Calu3 (cell line): ENCODE measurements around the gene LSM2. TPM values are rescaled to one million over a fixed set of nuclear protein-coding genes. Genes with fewer than 3 reads are reported as not detected.
"Not testable (repeated sequence)": the region's sequence is repeated elsewhere in the genome, so short reads cannot be mapped to it uniquely, and the experiment has no call there.

Experiments used
- Bru-seq: library from RNA; stranded (reverse); fragments of 400-500 nt; gene quantifications from one replicate; lab custom pipeline; 2021; lab: Mats Ljungman, UMichigan
- BruChase-seq, 2 experiments: library from RNA; stranded (reverse); fragments of 400-500 nt; gene quantifications; one replicate each; lab custom pipeline; 2021; lab: Mats Ljungman, UMichigan
- BruUV-seq: library from RNA; stranded (reverse); fragments of 400-500 nt; replicated peaks from 2 replicates; lab custom pipeline; 2021; lab: Mats Ljungman, UMichigan
- CTCF ChIA-PET: fragments of 300-600 bp; sonication (Branson Sonifier 250); formaldehyde crosslinking; loops from one replicate; lab custom pipeline; 2022; ENCODE audit warnings: antibody characterized with exemption; lab: Charles Lee
- DNase-seq: peaks from one replicate; pipeline ENCODE4 v3.0.0; 2022
- H3K27ac Mint-ChIP-seq: one replicate; pipeline ENCODE4 v1.8.0; 2022; ENCODE audit warnings: mixed read lengths; ENCODE audit not compliant: unreplicated experiment
- H3K27me3 Mint-ChIP-seq: one replicate; pipeline ENCODE4 v1.8.0; 2022; ENCODE audit warnings: mixed read lengths; ENCODE audit not compliant: unreplicated experiment
- H3K36me3 Mint-ChIP-seq: one replicate; pipeline ENCODE4 v1.8.0; 2022; ENCODE audit warnings: mild to moderate bottlenecking, moderate library complexity, mixed read lengths; ENCODE audit not compliant: insufficient read depth, unreplicated experiment
- H3K4me1 Mint-ChIP-seq: one replicate; pipeline ENCODE4 v1.8.0; 2022; ENCODE audit warnings: mild to moderate bottlenecking, low read depth, mixed read lengths; ENCODE audit not compliant: unreplicated experiment
- H3K4me3 Mint-ChIP-seq: one replicate; pipeline ENCODE4 v1.8.0; 2022; ENCODE audit warnings: mild to moderate bottlenecking, low read depth, moderate library complexity, mixed read lengths; ENCODE audit not compliant: unreplicated experiment
- H3K9me3 Mint-ChIP-seq: one replicate; pipeline ENCODE4 v1.8.0; 2022; ENCODE audit warnings: low read depth, mixed read lengths; ENCODE audit not compliant: unreplicated experiment
- CTCF ChIP-seq: fragments of 200-600 bp; IDR thresholded peaks from one replicate; pipeline ENCODE4 v1.8.0; 2022; ENCODE audit warnings: antibody characterized with exemption; ENCODE audit not compliant: unreplicated experiment
- intact Hi-C: fragments of 100-400 bp; cut with micrococcal nuclease; formaldehyde crosslinking; loops from one replicate; pipeline ENCODE4 v1.10.0; 2022; ENCODE audit not compliant: unreplicated experiment
- long read RNA-seq: library from polyadenylated mRNA; stranded (forward); transcript quantifications from one replicate; pipeline ENCODE4 v2.0.0, GENCODE V29; 2022
- total RNA-seq: library from RNA; stranded (reverse); gene quantifications from 2 replicates; pipeline ENCODE4 v1.2.3, GENCODE V29; 2022

Gene LSM2
- 126 and 144 TPM in 2 replicates for total RNA-seq
- percentile 75 among the genes with signal in this experiment for Bru-seq, nascent RNA
- BruChase-seq, experiment 1, labeled RNA remaining after a 6-hour chase: percentile 87 among the genes with signal in this experiment
- BruChase-seq, experiment 2, labeled RNA remaining after a 2-hour chase: percentile 81 among the genes with signal in this experiment
- long read RNA-seq, transcript LSM2-208 (5 exons, 876 nt): major isoform, 209 of 224 reads
- long read RNA-seq, partial matches to known transcripts: 0 of 224 reads
- long read RNA-seq, other reads (novel, unspliced or antisense): 10 of 224 reads

- Mint-ChIP-seq H3K36me3 (peaks cover 54% of the 10 kb centered on the region), H3K4me3 (peak within 1 kb of the TSS; percentile 99), H3K27ac (peak within 1 kb of the TSS; percentile 96), H3K4me1 (peaks cover 19% of the 10 kb centered on the region), H3K27me3 (no peaks in the 10 kb centered on the region), H3K9me3 (no peaks in the 10 kb centered on the region)
- CTCF ChIA-PET: interaction anchor here (0.7 to 2.3 kb wide), 22 partner anchors 8 to 139 kb away, joined by 3 to 25 read pairs (median 6); partner anchors contain the start of genes CFB, DDAH2, HSPA1A and HSPA1B
- TSS peak; percentile 70 for BruUV-seq
- peak; percentile 100 for DNase-seq
- TF ChIP-seq CTCF: peak; percentile 89
- intact Hi-C loops: no loop called here
These were observed at the start of gene LSM2 for GRCh38 chr6:31806470-31807272. LSM2 (minus strand) TSS chr6:31806966; CDS start chr6:31806757, 209 bp downstream.

- intact Hi-C loops, CTCF ChIA-PET, H3K27me3 Mint-ChIP-seq, H3K9me3 Mint-ChIP-seq, H3K4me3 Mint-ChIP-seq, DNase-seq, BruUV-seq: not testable (repeated sequence)
- Mint-ChIP-seq H3K4me1 (peaks cover 12% of the 10 kb centered on the region), H3K36me3 (peaks cover 14% of the 10 kb centered on the region), H3K27ac (peak overlapping the region; percentile 39)
These were observed 45.4 kb upstream of the LSM2 start for GRCh38 chr6:31851980-31852718.

DNA sequence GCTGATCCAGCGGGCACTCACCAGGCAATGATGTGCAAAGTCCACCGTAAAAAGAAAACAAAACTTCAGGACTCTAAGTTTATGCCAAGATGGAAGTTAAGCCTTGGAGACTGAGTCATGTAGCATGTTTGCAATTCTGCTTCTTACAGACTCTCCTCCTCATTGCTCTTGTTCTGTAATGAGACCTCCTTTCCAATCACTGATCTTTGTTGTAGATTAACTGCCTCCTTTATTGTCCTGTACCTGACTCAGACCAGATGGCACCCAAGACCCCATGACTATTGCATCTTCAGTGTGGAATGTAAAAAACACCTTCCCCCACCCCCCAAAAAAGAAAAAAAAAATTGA, 44.7 kb upstream of the LSM2 start:
- Mint-ChIP-seq H3K27ac (peak overlapping the region; percentile 1), H3K4me1 (peaks cover 12% of the 10 kb centered on the region), H3K27me3 (no peaks in the 10 kb centered on the region), H3K36me3 (peaks cover 14% of the 10 kb centered on the region), H3K4me3 (no peak overlapping the region), H3K9me3 (no peaks in the 10 kb centered on the region)
- no TSS peak for BruUV-seq
- DNase-seq: no peak
- intact Hi-C loops: no loop called here
- CTCF ChIA-PET: no interaction called here
- TF ChIP-seq CTCF: no peak

DNA sequence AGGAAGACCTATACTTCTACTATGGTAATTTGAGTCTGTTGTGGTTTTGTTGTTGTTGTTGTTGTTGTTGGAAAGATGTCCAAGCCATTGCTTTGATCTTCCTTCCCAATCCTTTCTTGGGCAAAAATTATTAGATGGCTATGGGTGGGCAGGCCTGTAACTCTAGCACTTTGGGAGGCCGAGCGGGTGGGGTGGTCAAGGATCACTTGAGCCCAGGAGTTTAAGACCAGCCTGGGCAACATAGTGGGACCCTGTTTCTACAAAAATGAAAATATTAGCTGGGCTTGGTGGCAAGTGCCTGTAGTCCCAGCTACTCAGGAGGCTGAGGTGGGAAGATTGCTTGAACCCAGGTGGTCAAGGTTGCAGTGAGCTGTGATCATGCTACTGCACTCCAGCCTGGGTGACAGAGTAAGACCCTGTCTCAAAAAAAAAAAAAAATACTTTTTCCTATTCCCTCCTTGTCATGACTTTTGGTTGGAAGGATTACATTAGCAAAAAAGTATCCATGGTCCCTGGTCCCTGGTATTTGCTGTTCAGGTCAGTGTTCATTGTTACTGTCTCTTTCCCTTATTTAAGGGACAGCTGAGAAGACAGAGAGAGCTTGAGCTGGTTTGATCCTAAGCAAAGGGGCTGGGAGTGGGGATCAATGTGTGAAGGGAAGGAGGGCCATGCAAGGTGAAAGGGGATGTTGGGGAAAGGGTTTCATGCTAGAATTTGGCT, 44.2 kb upstream of the LSM2 start:
- no peak overlapping the region for H3K27ac Mint-ChIP-seq
- TF ChIP-seq CTCF: no peak
- H3K9me3 Mint-ChIP-seq: no peaks in the 10 kb centered on the region
- intact Hi-C loops: no loop called here
- H3K27me3 Mint-ChIP-seq: no peaks in the 10 kb centered on the region
- no peak for DNase-seq
- CTCF ChIA-PET: no interaction called here
- no TSS peak for BruUV-seq
- peaks cover 12% of the 10 kb centered on the region for H3K4me1 Mint-ChIP-seq
- H3K4me3 Mint-ChIP-seq: no peak overlapping the region
- peaks cover 15% of the 10 kb centered on the region for H3K36me3 Mint-ChIP-seq
